LNCaP clone FGC (cell line): Measurements from ENCODE around the gene LRP2.

Source experiments
- DNase-seq: peaks from one replicate; pipeline ENCODE4 v3.0.0-alpha.2; 2011; ENCODE audit warnings: low read depth
- H3K4me3 ChIP-seq: 2 replicates; pipeline ENCODE4 v1.5.1; 2011; ENCODE audit warnings: mild to moderate bottlenecking, low read depth, low read length, control low read depth
- CTCF ChIP-seq: IDR thresholded peaks from 2 replicates; pipeline ENCODE4 v1.5.1; 2012; ENCODE audit warnings: mild to moderate bottlenecking; ENCODE audit not compliant: control insufficient read depth, insufficient read depth; ENCODE audit errors: extremely low read depth

LRP2 gene

GRCh38 chr2:169162613-169163012 lies 199.7 kb downstream of the LRP2 start:
- no peak for DNase-seq
- H3K4me3 ChIP-seq, result no peak overlapping the region
- no peak for TF ChIP-seq CTCF

- no peak overlapping the region for H3K4me3 ChIP-seq
- no peak for DNase-seq
- no peak for TF ChIP-seq CTCF
These were observed 201.3 kb downstream of the LRP2 start for GRCh38 chr2:169160926-169161481.

GRCh38 chr2:169159686-169160085 lies 202.6 kb downstream of the LRP2 start:
- H3K4me3 ChIP-seq, result no peak overlapping the region
- TF ChIP-seq CTCF, result no peak
- no peak for DNase-seq

DNA sequence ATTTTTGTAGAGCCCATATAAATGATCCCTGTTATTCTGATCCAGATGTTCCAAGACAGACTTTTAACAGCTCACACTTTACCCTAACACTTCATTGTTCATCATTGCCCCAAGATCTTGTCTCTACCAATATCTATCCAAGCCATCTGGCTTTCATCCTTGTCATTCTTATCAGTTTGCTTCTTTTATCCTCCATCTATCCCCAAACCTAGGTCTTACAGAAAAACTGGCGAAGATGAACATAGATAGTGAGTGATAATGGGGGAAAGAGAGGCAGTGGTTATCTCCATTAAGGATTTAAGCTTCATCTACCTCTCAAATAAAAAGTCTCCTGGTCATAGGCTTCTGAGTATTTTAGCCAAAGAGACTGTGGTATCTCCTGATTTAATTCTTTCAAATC lies 203.5 kb downstream of the LRP2 start:
- no peak for DNase-seq
- H3K4me3 ChIP-seq, result no peak overlapping the region
- TF ChIP-seq CTCF, result no peak

- no peak for DNase-seq
- no peak for TF ChIP-seq CTCF
- H3K4me3 ChIP-seq, result no peak overlapping the region
These were observed 216.1 kb downstream of the LRP2 start for GRCh38 chr2:169146220-169146619.

DNA sequence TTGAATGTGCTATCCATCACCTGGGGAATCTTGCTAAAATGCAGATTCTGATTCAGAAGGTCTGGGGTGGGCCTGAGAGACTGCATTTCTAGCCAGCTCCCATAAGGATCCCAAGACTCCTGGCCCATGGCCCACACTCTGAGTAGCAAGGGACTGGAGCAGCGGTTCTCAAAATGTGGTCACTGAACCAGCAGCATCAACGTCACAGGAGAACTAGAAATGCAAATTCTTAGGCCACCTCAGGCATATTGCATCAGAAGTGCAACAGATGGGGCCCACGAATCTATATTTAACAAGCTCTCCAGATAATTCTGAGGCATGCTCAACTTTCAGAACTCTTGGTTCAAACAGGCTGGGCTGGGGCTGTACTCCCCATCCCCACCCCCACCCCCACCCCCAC lies 218.3 kb downstream of the LRP2 start:
- DNase-seq, result no peak
- TF ChIP-seq CTCF, result no peak

GRCh38 chr2:169141713-169142352 lies 220.5 kb downstream of the LRP2 start:
- no peak overlapping the region for H3K4me3 ChIP-seq
- TF ChIP-seq CTCF, result peak; percentile 82
- peak; percentile 15 for DNase-seq

More for the DNA sequence above, 218.3 kb downstream of the LRP2 start:
- H3K4me3 ChIP-seq, result no peak overlapping the region
